DLD1 (cell line): ENCODE measurements around the gene SLC4A1.

Experiments
- in situ Hi-C: cut with HindIII; loops from 2 replicates; pipeline ENCODE4 v1.10.0; 2017; ENCODE audit warnings: low sequenced_read_pairs

Gene SLC4A1

DNA sequence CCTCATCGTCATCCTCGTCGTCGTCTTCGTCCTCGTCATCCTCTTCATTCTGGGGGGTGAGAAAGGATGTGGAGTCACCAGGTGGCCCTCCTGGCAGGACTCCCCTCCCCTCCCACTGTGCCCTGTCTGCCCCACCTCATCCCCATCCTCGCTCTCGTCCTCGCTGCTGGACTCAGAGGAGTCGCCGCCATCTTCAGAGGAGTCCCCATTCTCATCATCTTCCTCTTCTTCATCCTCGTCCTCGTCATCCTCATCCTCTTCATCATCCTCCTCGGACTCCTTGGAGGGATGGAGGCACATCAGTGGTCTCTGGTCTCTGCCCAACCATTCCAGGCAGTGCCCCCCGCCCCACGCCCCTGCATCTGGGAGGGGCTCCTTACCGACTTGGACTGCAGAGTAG is 60.6 kb downstream of the SLC4A1 start:
- in situ Hi-C loops = no loop called here

DNA sequence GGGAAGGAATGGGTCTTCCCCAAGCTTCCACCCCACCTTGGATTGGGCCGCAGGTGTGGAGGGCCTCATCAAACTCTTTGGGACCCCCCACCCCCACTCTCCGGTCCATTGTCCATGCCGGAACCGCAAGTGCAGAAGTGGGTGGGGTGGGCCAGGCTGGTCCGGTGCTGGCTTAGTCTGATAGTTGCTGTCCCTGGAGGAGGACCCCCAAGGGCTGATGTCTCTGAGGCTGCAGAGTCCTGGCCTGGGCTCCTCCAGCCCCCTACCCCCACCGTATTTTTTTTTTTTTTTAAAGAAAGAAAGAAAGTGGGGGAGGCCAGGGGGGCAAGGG is 61.1 kb downstream of the SLC4A1 start:
- in situ Hi-C loops = no loop called here

DNA sequence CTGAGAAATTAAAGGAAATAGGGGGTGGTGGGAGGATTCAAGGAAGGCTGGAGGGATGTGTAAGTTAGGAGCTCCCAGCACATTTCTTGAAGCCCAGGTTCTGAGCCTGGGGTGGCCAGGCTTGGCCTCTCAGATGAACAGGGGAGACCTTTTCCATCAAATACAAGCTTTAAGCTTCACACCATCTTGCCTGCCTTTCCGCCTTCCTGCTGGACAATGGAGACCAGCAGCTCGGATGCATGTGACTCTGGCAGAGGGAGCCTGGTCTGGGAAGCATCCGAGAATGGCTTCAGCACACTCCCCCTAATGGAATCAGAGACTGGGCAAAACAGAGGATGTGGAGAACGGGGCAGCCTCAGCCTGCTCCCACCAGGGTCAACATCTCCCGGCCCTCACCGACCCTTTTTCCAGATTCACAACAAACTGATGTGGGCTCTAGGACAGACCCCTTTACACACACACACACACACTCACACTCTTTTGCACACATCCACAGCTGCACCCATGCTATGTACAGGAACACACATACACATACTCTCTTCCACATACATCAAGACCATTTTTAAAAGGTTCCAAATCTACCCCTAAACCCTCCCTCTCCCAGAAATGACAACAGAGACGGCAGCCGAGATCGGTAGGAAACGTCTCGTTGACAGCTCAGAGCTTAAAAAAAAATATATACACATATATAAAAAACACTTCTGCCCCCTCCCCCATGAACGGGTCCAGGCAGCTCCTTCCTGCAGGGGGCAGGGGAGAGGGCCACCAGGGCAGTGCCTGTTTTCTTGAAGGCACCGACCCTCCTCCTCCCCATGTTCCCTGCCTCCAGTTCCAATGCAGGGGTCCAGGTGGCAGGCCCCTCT is 61.7 kb downstream of the SLC4A1 start:
- in situ Hi-C loops = no loop called here

DNA sequence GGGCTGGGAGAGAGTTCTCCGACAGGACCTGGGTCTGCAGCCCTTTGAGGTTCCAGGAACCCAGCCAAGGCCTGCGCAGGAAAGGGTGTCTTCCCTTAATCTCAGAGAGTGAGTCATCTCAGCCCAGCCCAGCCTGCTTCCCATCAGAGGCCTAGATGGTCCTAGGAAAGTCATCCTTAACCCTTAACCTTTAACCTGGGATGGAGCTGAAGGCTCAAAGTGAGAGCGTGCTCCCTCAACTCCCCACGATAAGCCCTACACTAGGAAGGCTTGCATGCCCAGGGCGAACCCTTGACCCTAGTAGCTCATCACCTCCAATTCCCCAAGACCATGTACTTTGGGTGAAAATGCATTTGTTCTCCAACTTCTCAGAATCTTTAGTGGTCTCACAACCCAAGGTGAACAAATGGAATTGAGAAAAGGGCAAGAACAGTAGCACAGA is 63.5 kb downstream of the SLC4A1 start:
- in situ Hi-C loops = no loop called here

DNA sequence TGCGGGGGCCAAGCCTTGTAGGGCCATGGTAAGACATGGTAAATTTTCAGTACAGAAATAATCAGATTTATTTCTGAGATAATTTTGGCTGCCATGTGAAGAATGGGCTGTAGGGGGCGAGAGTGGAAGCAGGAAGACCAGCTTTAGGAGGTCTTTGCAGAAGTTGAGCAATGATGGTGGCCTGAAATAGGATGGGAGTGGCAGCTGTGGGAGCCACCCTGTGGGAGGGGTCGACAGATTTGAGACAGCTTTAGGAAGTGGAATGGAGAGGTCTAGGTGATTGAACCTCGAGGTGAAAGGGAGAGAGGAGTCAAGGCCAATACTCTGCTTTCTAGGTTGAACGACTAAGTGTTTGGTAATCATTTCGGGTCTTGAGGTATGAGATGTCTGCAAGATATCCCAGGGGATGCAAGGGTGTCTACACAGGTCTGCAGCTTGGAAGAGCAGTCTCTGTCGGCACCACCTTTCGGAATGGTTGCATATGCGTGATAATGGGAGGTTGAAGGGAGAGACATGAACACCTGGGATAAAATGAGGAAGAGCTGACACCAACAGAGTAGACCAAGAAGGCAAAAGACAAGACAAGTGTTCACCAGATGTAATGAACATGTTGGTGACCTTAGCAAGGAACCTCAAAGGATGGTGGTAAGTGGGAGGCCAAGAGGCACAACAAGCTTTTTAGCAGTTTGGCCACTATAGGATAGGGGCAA is 64.0 kb downstream of the SLC4A1 start:
- in situ Hi-C loops = no loop called here

DNA sequence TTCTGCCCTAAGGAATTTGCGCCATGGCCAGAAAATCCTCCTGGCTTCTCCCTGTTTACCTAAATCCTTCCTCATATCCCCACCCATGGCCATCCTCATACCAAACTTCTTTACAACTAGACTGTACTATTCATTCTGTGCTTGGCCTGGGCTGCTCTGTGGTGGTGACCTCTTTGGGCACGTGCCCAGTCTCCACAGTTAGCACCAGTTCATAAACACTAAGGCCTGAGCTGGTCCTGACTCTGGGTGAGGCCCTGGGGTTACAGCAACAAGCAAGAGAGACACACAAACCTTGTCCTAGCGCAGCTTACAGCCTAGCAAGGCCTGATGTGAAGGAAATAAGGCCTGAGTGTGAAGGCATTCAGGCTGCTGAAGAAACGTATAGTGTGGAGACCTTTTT is 65.2 kb downstream of the SLC4A1 start:
- in situ Hi-C loops = no loop called here

DNA sequence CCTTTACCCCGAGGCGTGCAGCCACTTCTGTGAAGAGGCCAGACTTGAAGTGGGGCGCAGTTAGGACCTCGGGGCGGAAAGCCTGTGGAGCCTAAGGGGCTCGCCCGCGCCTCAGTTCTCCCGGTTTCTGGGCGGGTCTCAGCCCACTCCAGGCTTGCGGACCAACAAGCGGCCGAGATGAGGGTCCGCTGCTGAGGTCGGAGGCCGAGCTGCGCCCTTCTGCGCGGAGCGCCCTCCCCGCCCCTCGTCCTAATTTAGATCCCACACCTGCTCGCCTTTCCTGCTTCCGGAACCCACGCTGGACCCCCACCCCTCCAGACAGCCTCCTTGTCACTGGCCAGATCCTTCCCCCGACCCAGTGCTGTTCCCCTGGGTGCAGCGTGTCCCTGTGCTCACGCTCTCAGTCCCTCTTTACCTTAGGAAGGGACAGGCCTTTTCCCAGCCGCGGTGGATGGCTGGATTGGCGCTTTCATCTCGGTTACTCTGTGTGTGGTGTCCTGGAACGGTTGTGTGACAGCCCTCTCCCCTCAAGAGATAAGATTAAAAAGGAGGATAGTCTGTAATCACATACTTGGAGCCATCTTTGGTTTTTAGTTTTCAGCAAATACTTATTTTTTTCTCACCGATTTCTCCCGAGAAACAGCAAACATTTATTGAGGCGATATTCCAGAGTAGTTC is 67.3 kb downstream of the SLC4A1 start:
- in situ Hi-C loops = no loop called here

DNA sequence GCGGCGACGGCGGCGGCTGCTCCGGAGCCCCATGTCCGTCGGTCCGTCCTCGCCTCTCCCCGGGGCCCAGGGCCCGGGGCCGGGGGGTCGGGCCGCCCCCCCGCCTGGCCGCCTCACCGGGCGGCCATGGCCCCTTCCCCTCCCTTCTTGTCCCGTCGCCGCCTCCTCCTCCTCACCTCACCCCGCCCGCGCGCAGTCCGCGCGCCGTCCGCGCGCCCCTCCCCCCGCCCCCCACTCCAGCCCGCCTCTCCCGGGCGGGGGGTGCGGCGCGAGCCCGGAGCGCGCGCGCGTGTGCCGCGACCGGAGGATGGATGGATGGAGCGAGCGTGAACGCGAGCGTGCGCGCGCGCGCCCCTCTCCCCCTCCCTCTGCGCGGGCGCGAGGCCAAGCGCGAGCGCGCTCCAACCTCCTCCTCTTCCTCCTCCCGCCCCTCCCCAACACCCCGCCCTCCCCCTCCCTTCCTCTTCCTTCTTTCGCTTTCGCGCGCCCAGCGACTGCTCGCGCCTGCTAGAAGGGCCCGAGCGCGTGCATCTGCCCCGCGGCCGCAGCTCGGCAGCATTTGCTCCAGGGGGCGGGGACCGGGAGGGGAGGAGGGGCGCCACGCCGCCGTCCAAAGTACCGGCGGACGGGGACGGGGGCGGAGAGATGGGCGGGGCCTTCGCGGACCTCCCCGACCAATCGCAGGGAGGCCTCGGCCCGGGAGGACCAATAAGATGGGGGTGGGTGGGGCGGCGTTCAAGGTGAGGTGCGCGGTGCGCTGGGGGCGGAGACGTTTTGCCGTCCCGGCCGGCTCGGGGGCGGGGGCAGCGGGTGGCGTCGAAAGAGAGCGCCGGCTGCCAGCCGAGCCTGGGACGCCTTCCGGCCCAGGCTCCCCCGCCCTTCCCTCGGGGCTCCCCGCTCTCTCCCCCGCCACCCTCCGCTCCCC is 68.1 kb downstream of the SLC4A1 start, which contains the start of gene ATXN7L3:
TSS of gene ATXN7L3 (minus strand) at position 332 of the 925 bp plus-strand sequence. CDS start 1,814 bp downstream, outside the sequence.
- in situ Hi-C loops = no loop called here

DNA sequence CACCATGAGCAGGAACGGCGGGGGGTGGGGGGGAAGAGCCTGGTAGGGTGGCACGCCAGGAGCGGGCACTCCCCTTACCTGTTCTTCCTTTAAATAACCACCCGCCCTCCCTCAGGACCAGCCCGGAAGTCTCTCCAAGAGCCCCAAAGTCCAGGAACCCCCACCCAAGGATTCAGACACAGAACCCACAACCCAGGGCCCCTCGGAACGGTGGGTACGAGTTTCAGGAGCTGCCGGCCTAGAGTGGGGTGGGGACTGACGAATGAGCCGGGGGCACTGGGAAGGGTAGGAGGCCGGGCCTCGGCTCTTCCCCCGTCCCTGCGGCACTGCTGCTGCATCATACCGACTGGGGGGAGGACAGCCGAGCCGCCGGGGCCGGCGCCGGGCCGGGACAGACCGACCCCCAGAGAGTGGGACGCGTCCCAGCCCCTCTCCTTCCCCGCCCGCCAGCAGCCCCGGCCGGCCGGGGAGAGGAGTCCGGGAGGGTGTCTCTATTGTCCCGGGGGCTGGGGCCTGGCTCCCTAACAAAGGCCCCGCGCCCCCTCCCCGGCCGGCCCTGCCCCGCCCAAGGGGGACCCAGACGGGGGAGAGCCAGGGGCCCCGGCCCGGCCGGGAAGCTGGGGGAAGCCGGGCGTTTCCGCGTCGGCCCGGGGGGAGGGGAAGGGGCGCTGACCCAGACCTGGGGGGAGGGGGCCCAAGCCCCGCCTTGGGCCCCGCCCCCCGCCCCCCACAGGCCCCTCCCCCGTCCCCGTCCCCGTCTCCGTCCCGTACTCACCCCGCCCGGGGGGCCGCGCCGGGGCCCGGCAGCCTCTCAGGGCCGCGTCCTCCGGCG is 69.0 kb downstream of the SLC4A1 start:
- in situ Hi-C loops = no loop called here
